GM12892 (cell line): Measurements from ENCODE around the gene PRPF4. TPM values are rescaled to one million over a fixed set of nuclear protein-coding genes. Genes with fewer than 3 reads are reported as not detected.
"Not testable (repeated sequence)": the region's sequence is repeated elsewhere in the genome, so short reads cannot be mapped to it uniquely, and the experiment has no call there.

ENCODE experiments used
- DNase-seq: peaks from one replicate; pipeline ENCODE4 v3.0.0; 2011; ENCODE audit not compliant: insufficient read length
- FAIRE-seq: peaks from 2 replicates; lab custom pipeline; 2011; peaks lifted over from hg19 to GRCh38; lab: Jason Lieb, UNC
- POLR2A ChIP-seq: IDR thresholded peaks from 2 replicates; pipeline ENCODE4 v1.6.1; 2011; ENCODE audit warnings: low read depth, low read length, control low read depth
- POLR2AphosphoS5 ChIP-seq: IDR thresholded peaks from 2 replicates; pipeline ENCODE4 v1.6.1; 2011; ENCODE audit warnings: low read depth, low read length, control low read depth
- TAF1 ChIP-seq: IDR thresholded peaks from 2 replicates; pipeline ENCODE4 v1.6.1; 2011; ENCODE audit warnings: low read depth, mild to moderate bottlenecking, control low read depth, low read length, borderline replicate concordance
- polyA plus RNA-seq: library from polyadenylated mRNA; unstranded; fragments of >200 nt; gene quantifications from one replicate; pipeline ENCODE4 v1.2.1, GENCODE V29; 2012; ENCODE audit warnings: missing spikeins, inconsistent platforms; ENCODE audit not compliant: missing spikeins

The PRPF4 gene
- 24.1 TPM for polyA plus RNA-seq

DNA sequence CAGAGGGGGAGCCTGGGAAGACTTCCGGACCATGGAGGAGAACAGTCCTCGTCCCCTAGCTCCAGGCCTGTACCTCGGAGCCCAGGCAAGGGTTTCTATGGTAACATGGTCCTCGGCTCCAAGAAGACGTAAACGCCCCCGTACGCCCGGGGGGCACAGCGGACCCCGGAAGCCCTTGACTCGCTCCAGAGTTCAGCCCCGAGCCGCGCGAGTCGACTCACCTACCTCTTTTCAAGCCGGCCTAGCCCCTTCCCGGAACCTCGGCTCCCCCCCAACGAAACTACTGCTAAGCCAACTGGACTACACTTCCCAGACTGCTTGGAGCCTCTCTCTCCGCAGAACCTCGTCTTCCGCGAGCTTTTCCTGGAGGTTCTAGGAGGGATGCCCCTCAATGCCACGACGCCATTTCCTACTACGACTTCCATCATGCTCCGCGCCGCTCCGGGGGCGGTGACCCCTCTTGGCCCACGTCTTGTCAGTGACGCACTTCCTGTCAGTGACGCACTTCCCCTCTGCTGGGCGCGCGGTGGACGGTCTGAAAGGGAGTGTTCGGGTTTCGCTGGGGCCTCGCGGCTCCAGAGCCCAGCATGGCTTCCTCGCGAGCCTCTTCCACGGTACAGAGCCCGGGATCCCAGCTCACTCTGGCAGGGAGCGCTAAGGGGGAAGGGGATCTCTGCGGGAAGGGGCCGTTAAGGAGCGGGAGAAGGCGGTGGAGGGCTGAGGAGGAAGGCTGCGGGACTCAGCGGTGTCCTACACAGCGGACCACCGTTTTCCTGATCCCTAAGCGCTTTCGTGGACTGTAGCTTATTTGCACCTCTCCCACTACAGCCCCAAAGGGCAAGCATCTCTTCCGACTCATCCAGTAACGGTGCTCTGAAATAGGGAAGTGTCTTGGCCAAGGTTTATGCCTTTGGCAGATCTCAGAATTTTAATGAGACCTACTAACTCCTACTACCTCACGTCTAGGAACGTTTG lies at the start of gene PRPF4, which contains the start of gene CDC26:
Gene PRPF4 (plus strand): TSS at position 502 of the 975 bp plus-strand sequence. CDS start 86 bp downstream, at position 588.
Gene CDC26 (minus strand): TSS at position 416 of the 975 bp plus-strand sequence. CDS start 3,065 bp downstream, outside the sequence.
- FAIRE-seq = peak; percentile 99
- peak; percentile 83; the same call in 1 of the 2 replicates for TF ChIP-seq TAF1
- peak; percentile 99 for TF ChIP-seq POLR2A
- peak; percentile 97 for TF ChIP-seq POLR2AphosphoS5
- DNase-seq = peak; percentile 89

- no peak for DNase-seq
- no peak for TF ChIP-seq POLR2A
- no peak for TF ChIP-seq TAF1
- no peak for TF ChIP-seq POLR2AphosphoS5
- FAIRE-seq = no peak
Measured at GRCh38 chr9:113227436-113227835, 48.0 kb upstream of the PRPF4 start.

- TF ChIP-seq TAF1 = no peak
- no peak for TF ChIP-seq POLR2AphosphoS5
- no peak for TF ChIP-seq POLR2A
- FAIRE-seq = no peak
- DNase-seq = no peak
Measured at GRCh38 chr9:113228130-113228665, 47.3 kb upstream of the PRPF4 start.

DNA sequence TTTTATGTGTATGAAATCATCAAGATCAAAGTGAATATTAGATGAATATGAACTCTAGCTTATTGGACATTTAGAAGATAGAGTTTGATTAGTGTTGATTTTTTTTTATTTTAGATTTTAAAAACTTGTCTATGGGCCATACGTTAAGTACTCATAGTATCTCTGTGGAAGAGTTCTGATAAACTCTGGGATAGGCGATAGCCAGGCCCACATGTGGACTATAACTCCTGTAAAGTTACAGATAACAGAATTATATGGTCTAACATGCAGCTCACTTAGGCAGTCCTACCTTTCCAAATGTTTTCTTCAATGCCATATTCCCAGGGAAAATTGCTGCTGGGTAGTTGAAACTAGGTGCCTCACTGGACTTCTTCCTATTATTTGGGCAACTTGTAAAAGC lies 43.8 kb upstream of the PRPF4 start:
- TF ChIP-seq POLR2AphosphoS5 (no peak), POLR2A (no peak), TAF1 (no peak)
- FAIRE-seq = no peak
- DNase-seq = no peak

- not testable (repeated sequence) for DNase-seq, FAIRE-seq
Measured at GRCh38 chr9:113235701-113236255, 39.7 kb upstream of the PRPF4 start.

- FAIRE-seq = no peak
- no peak for DNase-seq
- TF ChIP-seq TAF1 = no peak
- TF ChIP-seq POLR2AphosphoS5 = no peak
- no peak for TF ChIP-seq POLR2A
Measured at GRCh38 chr9:113237026-113237425, 38.4 kb upstream of the PRPF4 start.

DNA sequence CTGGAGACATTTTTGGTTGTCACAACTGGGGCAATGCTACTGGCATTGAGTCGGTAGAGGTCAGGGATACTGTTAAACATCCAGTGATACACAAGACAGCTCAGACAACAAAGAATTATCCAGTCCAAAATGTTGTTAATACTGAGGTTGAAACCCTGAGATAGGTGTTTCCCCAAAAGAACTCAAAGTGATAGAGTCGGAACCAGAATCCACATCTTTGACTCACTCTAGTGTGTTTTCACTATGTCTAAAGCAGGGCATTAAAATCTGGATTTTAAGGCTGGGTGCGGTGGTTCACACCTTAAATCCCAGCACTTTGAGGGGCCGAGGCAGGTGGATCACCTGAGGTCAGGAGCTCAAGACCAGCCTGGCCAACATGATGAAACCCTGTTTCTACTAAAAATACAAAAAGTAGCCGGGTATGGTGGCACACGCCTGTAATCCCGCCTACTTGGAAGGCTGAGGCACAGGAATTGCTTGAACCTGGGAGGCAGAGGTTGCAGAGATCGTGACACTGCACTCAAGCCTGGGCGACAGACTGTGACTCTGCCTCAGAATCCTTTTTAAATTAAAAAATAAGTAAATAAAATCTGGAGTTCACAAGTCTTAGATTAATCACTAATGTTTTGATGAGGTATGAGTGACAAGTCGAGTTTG lies 37.1 kb upstream of the PRPF4 start:
- no peak for TF ChIP-seq TAF1
- TF ChIP-seq POLR2A = no peak
- TF ChIP-seq POLR2AphosphoS5 = no peak
- no peak for FAIRE-seq

GRCh38 chr9:113238859-113239232 lies 36.6 kb upstream of the PRPF4 start:
- no peak for TF ChIP-seq POLR2AphosphoS5
- TF ChIP-seq TAF1 = no peak
- TF ChIP-seq POLR2A = no peak
- FAIRE-seq = no peak
- DNase-seq = no peak

More for the DNA sequence above, 37.1 kb upstream of the PRPF4 start:
- no peak for DNase-seq

GRCh38 chr9:113241161-113241560 lies 34.3 kb upstream of the PRPF4 start:
- FAIRE-seq (no peak), DNase-seq (no peak)
- TF ChIP-seq POLR2A (no peak), POLR2AphosphoS5 (no peak), TAF1 (no peak)

- DNase-seq (no peak), FAIRE-seq (no peak)
- TF ChIP-seq POLR2A (no peak), POLR2AphosphoS5 (no peak), TAF1 (no peak)
Measured at GRCh38 chr9:113244556-113244955, 30.9 kb upstream of the PRPF4 start.

DNA sequence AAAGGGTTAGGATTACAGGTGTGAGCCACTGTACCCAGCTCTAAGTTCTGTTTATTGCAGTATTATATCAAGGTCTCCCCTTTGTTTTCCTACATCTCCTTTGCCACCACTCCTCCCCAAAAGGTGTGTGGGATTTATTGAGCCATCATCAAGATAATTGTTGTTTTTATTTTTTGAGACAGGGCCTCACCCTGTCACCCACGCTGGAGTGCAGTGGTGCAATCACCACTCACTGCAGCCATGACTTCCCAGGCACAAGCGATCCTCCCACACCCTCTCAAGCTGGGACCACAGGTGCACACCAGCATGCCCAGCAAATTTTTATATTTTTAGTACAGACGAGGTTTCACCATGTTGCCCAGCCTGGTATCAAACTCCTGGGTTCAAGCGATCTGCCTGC lies 29.6 kb upstream of the PRPF4 start:
- no peak for FAIRE-seq
- no peak for TF ChIP-seq POLR2AphosphoS5
- no peak for TF ChIP-seq TAF1
- no peak for TF ChIP-seq POLR2A

More for the DNA sequence above, 29.6 kb upstream of the PRPF4 start:
- no peak for DNase-seq
